ENCODE results near the gene PTPN4. TPM values are rescaled to one million over a fixed set of nuclear protein-coding genes. Genes with fewer than 3 reads are reported as not detected.

PTPN4 gene
- total and polyA plus RNA-seq, 7 donors = 1.8 to 42.9 (median 21.7) TPM

GRCh38 chr2:119932809-119933208, 173.1 kb downstream of the PTPN4 start:
- DNase-seq = no peak
- no peak overlapping the region for H3K4me3 ChIP-seq
- H3K36me3 ChIP-seq = peaks cover 0 to 47% (median 0%) of the 10 kb centered on the region in 4 donors
- no peaks in the 10 kb centered on the region for H3K27me3 ChIP-seq
- H3K9me3 ChIP-seq = no peaks in the 10 kb centered on the region
- no peak for TF ChIP-seq POLR2A (IDR thresholded peaks at IDR 0.05)
- no peak for TF ChIP-seq CTCF (IDR thresholded peaks at IDR 0.05)
- TF ChIP-seq EP300 (IDR thresholded peaks at IDR 0.05) = no peak
- TF ChIP-seq POLR2AphosphoS5 (IDR thresholded peaks at IDR 0.05) = no peak
- H3K4me1 ChIP-seq = no peaks in the 10 kb centered on the region
- intact Hi-C loops (cut with DNase I) = no loop called here
- 96% methylated on average over 2 of the region's 2 CpGs for WGBS, 2 donors
- H3K27ac ChIP-seq = no peak overlapping the region

- DNase-seq = no peak
- TF ChIP-seq CTCF (IDR thresholded peaks at IDR 0.05) (no peak), EP300 (IDR thresholded peaks at IDR 0.05) (no peak), POLR2A (IDR thresholded peaks at IDR 0.05) (no peak), POLR2AphosphoS5 (IDR thresholded peaks at IDR 0.05) (no peak)
- Histone ChIP-seq H3K36me3 (peaks cover 0 to 47% (median 0%) of the 10 kb centered on the region in 4 donors), H3K4me3 (no peak overlapping the region), H3K4me1 (no peaks in the 10 kb centered on the region), H3K9me3 (no peaks in the 10 kb centered on the region), H3K27ac (no peak overlapping the region), H3K27me3 (no peaks in the 10 kb centered on the region)
- intact Hi-C loops (cut with DNase I) = no loop called here
Measured at GRCh38 chr2:119934319-119934718, 174.6 kb downstream of the PTPN4 start.

GRCh38 chr2:119937680-119938079, 178.0 kb downstream of the PTPN4 start:
- H3K27ac ChIP-seq = no peak overlapping the region
- 91 to 92% methylated on average over 2 of the region's 2 CpGs for WGBS, 2 donors
- intact Hi-C loops (cut with DNase I) = no loop called here
- H3K9me3 ChIP-seq = no peaks in the 10 kb centered on the region
- H3K36me3 ChIP-seq = peaks cover 0 to 36% (median 0%) of the 10 kb centered on the region in 4 donors
- TF ChIP-seq EP300 (IDR thresholded peaks at IDR 0.05) (no peak), CTCF (IDR thresholded peaks at IDR 0.05) (no peak), POLR2AphosphoS5 (IDR thresholded peaks at IDR 0.05) (no peak), POLR2A (IDR thresholded peaks at IDR 0.05) (no peak)
- H3K27me3 ChIP-seq = no peaks in the 10 kb centered on the region
- H3K4me1 ChIP-seq = peaks cover 0 to 7% (median 0%) of the 10 kb centered on the region in 4 donors
- H3K4me3 ChIP-seq = no peak overlapping the region
- DNase-seq = no peak

GRCh38 chr2:119939915-119940314, 180.2 kb downstream of the PTPN4 start:
- Histone ChIP-seq H3K36me3 (peaks cover 0 to 26% (median 0%) of the 10 kb centered on the region in 4 donors), H3K4me1 (peaks cover 0 to 7% (median 0%) of the 10 kb centered on the region in 4 donors), H3K27ac (no peak overlapping the region), H3K9me3 (no peaks in the 10 kb centered on the region), H3K27me3 (no peaks in the 10 kb centered on the region), H3K4me3 (no peak overlapping the region)
- WGBS, 2 donors = 91 to 92% methylated on average over 3 of the region's 3 CpGs
- no peak for TF ChIP-seq CTCF (IDR thresholded peaks at IDR 0.05)
- TF ChIP-seq EP300 (IDR thresholded peaks at IDR 0.05) = no peak
- no peak for TF ChIP-seq POLR2A (IDR thresholded peaks at IDR 0.05)
- no peak for TF ChIP-seq POLR2AphosphoS5 (IDR thresholded peaks at IDR 0.05)
- DNase-seq = no peak
- intact Hi-C loops (cut with DNase I) = no loop called here

- intact Hi-C loops (cut with DNase I) = no loop called here
- no peak for DNase-seq
- peaks cover 0 to 19% (median 0%) of the 10 kb centered on the region in 4 donors for H3K36me3 ChIP-seq
- peaks cover 0 to 7% (median 0%) of the 10 kb centered on the region in 4 donors for H3K4me1 ChIP-seq
- H3K4me3 ChIP-seq = no peak overlapping the region
- no peak overlapping the region for H3K27ac ChIP-seq
- H3K9me3 ChIP-seq = no peaks in the 10 kb centered on the region
- TF ChIP-seq EP300 (IDR thresholded peaks at IDR 0.05) (no peak), POLR2A (IDR thresholded peaks at IDR 0.05) (no peak), CTCF (IDR thresholded peaks at IDR 0.05) (no peak), POLR2AphosphoS5 (IDR thresholded peaks at IDR 0.05) (no peak)
- no peaks in the 10 kb centered on the region for H3K27me3 ChIP-seq
Measured at GRCh38 chr2:119940856-119941255, 181.1 kb downstream of the PTPN4 start.
